GM19238 (cell line): ENCODE results near the gene RPL35A.
"Not testable (repeated sequence)": the region's sequence is repeated elsewhere in the genome, so short reads cannot be mapped to it uniquely, and the experiment has no call there.

Experiments
- DNase-seq: peaks from one replicate; pipeline ENCODE4 v3.0.0; 2011; ENCODE audit warnings: low spot score; ENCODE audit not compliant: insufficient read length

Gene RPL35A

GRCh38 chr3:197951392-197951990, 1.5 kb downstream of the RPL35A start:
- no peak for DNase-seq

- no peak for DNase-seq
Measured at GRCh38 chr3:197952440-197952839, 2.5 kb downstream of the RPL35A start.

- no peak for DNase-seq
Measured at GRCh38 chr3:197953325-197953724, 3.3 kb downstream of the RPL35A start.

GRCh38 chr3:197953881-197954280, 3.9 kb downstream of the RPL35A start:
- no peak for DNase-seq

- DNase-seq, result no peak
Measured at GRCh38 chr3:197955892-197956477, 6.0 kb downstream of the RPL35A start.

GRCh38 chr3:197956626-197956988, 6.6 kb downstream of the RPL35A start:
- DNase-seq, result no peak

GRCh38 chr3:197957790-197958133, 7.8 kb downstream of the RPL35A start:
- DNase-seq, result no peak

- DNase-seq, result no peak
Measured at GRCh38 chr3:197958346-197958745, 8.4 kb downstream of the RPL35A start.

- not testable (repeated sequence) for DNase-seq
Measured at GRCh38 chr3:197958848-197959247, 8.9 kb downstream of the RPL35A start.

GRCh38 chr3:197959500-197959890, 9.5 kb downstream of the RPL35A start:
- DNase-seq, result no peak

- DNase-seq, result peak; percentile 85
Measured at GRCh38 chr3:197959891-197960693, 10.1 kb downstream of the RPL35A start, which contains the start of gene LMLN. TSS of gene LMLN (plus strand) at chr3:197960217. CDS start at chr3:197960246, 29 bp downstream.

GRCh38 chr3:197960694-197961581, 10.9 kb downstream of the RPL35A start:
- no peak for DNase-seq

- DNase-seq, result no peak
Measured at GRCh38 chr3:197961582-197961945, 11.6 kb downstream of the RPL35A start.

- DNase-seq, result no peak
Measured at GRCh38 chr3:197963019-197963637, 13.1 kb downstream of the RPL35A start.

GRCh38 chr3:197967337-197967989, 17.5 kb downstream of the RPL35A start:
- DNase-seq, result not testable (repeated sequence)

- DNase-seq, result no peak
Measured at GRCh38 chr3:197970588-197970987, 20.6 kb downstream of the RPL35A start.

GRCh38 chr3:197974016-197974415, 24.0 kb downstream of the RPL35A start:
- DNase-seq, result no peak

GRCh38 chr3:197975311-197975710, 25.3 kb downstream of the RPL35A start:
- no peak for DNase-seq

GRCh38 chr3:197983076-197983475, 33.1 kb downstream of the RPL35A start:
- DNase-seq, result no peak

- DNase-seq, result no peak
Measured at GRCh38 chr3:197989651-197990050, 39.7 kb downstream of the RPL35A start.

GRCh38 chr3:197994736-197995135, 44.7 kb downstream of the RPL35A start:
- no peak for DNase-seq
